NT2/D1 (cell line): ENCODE measurements around the gene KIAA0930.

Source experiments
- SUZ12 ChIP-seq: IDR thresholded peaks from 2 replicates; pipeline ENCODE4 v1.6.1; 2011; ENCODE audit not compliant: insufficient read length, insufficient read depth; ENCODE audit errors: extremely low read depth
- YY1 ChIP-seq: IDR thresholded peaks from 2 replicates; pipeline ENCODE4 v1.6.1; 2011; ENCODE audit not compliant: insufficient read length, insufficient read depth
- ZNF274 ChIP-seq: IDR thresholded peaks from 2 replicates; pipeline ENCODE4 v1.6.1; 2011; ENCODE audit warnings: mild to moderate bottlenecking, low read depth, low read length

GRCh38 chr22:45223304-45224117 is 17.2 kb downstream of the KIAA0930 start:
- TF ChIP-seq YY1 (no peak), ZNF274 (no peak), SUZ12 (no peak)
